PC-9 (cell line): ENCODE measurements around the gene FHL1. TPM values are rescaled to one million over a fixed set of nuclear protein-coding genes. Genes with fewer than 3 reads are reported as not detected.

Experiments used
- BruUV-seq: library from RNA; stranded (reverse); fragments of 400-500 nt; replicated peaks from 2 replicates; lab custom pipeline; 2021; lab: Mats Ljungman, UMichigan
- CTCF ChIA-PET: fragments of 300-600 bp; sonication (Branson Sonifier 250); formaldehyde crosslinking; loops from one replicate; lab custom pipeline; 2022; ENCODE audit warnings: antibody characterized with exemption; lab: Charles Lee
- POLR2A ChIA-PET: fragments of 300-600 bp; sonication (Branson Sonifier 250); formaldehyde crosslinking; loops from one replicate; lab custom pipeline; 2022; ENCODE audit warnings: antibody characterized with exemption; ENCODE audit not compliant: unreplicated experiment; lab: Charles Lee
- DNase-seq, 2 experiments: peaks; one replicate each; pipeline versions ENCODE4 v3.0.0 to v3.0.0-alpha.2; 2015 to 2022; ENCODE audit warnings: mixed read lengths in 1 of 2
- H2AFZ ChIP-seq: fragments of 200-600 bp; sonication (generic); 2 replicates; pipeline ENCODE4 v1.8.1; 2017; ENCODE audit warnings: antibody characterized with exemption
- H3F3A ChIP-seq: fragments of 200-600 bp; sonication (generic); 2 replicates; pipeline ENCODE4 v1.8.1; 2017; ENCODE audit warnings: antibody characterized with exemption, mild to moderate bottlenecking, low read depth; ENCODE audit not compliant: insufficient read depth
- H3K27ac ChIP-seq: fragments of 200-600 bp; sonication (generic); 2 replicates; pipeline ENCODE4 v1.6.1; 2016; ENCODE audit warnings: mixed run types
- H3K27me3 ChIP-seq: fragments of 200-600 bp; sonication (generic); 2 replicates; pipeline ENCODE4 v1.6.1; 2016; ENCODE audit warnings: low read depth, mixed run types; ENCODE audit not compliant: insufficient read depth
- H3K36me3 ChIP-seq: fragments of 200-600 bp; sonication (generic); 2 replicates; pipeline ENCODE4 v1.6.1; 2016; ENCODE audit warnings: low read depth, mixed run types
- H3K4me1 ChIP-seq: fragments of 200-600 bp; sonication (generic); replicated peaks from 2 replicates; pipeline ENCODE4 v1.6.1; 2016; ENCODE audit warnings: mixed run types; ENCODE audit not compliant: insufficient read depth
- H3K4me2 ChIP-seq: fragments of 200-600 bp; sonication (generic); 2 replicates; pipeline ENCODE4 v1.6.1; 2017; ENCODE audit warnings: mixed run types
- H3K4me3 ChIP-seq: fragments of 200-600 bp; sonication (generic); 2 replicates; pipeline ENCODE4 v1.6.1; 2016; ENCODE audit warnings: mixed run types
- H3K79me2 ChIP-seq: fragments of 200-600 bp; sonication (generic); 2 replicates; pipeline ENCODE4 v1.6.1; 2017; ENCODE audit warnings: low read depth, mixed run types
- H3K9me2 ChIP-seq: fragments of 200-600 bp; sonication (generic); 2 replicates; pipeline ENCODE4 v1.8.1; 2017; ENCODE audit warnings: mild to moderate bottlenecking; ENCODE audit not compliant: insufficient read depth
- H3K9me3 ChIP-seq: fragments of 200-600 bp; sonication (generic); 2 replicates; pipeline ENCODE4 v1.8.1; 2016; ENCODE audit warnings: low read depth; ENCODE audit not compliant: insufficient read depth
- H4K20me1 ChIP-seq: fragments of 200-600 bp; sonication (generic); 2 replicates; pipeline ENCODE4 v1.8.1; 2017; ENCODE audit not compliant: insufficient read depth
- EZH2 ChIP-seq: fragments of 200-600 bp; sonication (generic); IDR thresholded peaks from 2 replicates; pipeline ENCODE4 v1.8.0; 2017; ENCODE audit warnings: antibody characterized with exemption, low read depth
- intact Hi-C: fragments of 100-400 bp; cut with micrococcal nuclease; formaldehyde crosslinking; loops from one replicate; pipeline ENCODE4 v1.10.0; 2022; ENCODE audit not compliant: unreplicated experiment
- total RNA-seq: library from RNA; stranded (reverse); gene quantifications from 2 replicates; pipeline ENCODE4 v1.2.3, GENCODE V29; 2021
- TF ChIP-seq, protein P1 (sequence below): fragments of 200-600 bp; sonication (generic); conservative IDR thresholded peaks from 2 replicates; pipeline ENCODE4 v1.6.1; 2017; ENCODE audit warnings: mixed run types, antibody characterized with exemption, mild to moderate bottlenecking, moderate library complexity

Gene FHL1
- total RNA-seq, 1 experiment from 2014 or later, result 0.65 TPM

DNA sequence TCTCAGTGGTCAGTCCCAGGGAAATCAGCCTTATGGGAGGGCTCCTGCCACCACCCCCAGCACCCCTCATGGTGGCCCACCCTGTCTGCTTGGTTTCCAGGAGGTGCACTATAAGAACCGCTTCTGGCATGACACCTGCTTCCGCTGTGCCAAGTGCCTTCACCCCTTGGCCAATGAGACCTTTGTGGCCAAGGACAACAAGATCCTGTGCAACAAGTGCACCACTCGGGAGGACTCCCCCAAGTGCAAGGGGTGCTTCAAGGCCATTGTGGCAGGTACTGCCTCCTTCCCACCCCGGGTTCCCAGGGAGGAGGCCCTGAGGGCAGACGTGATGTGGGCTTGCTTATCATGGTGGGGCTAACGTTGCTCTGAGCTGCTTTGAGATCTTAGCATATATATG is 59.6 kb downstream of the FHL1 start:
- no peak overlapping the region for H3K4me2 ChIP-seq
- H3K27me3 ChIP-seq, result no peaks in the 10 kb centered on the region
- DNase-seq, result no peak
- no peak overlapping the region for H3K4me3 ChIP-seq
- H3K4me1 ChIP-seq, result peaks cover 37% of the 10 kb centered on the region
- no TSS peak for BruUV-seq
- H3K9me3 ChIP-seq, result no peaks in the 10 kb centered on the region
- H3K36me3 ChIP-seq, result no peaks in the 10 kb centered on the region
- no peaks in the 10 kb centered on the region for H3K9me2 ChIP-seq
- intact Hi-C loops, result no loop called here
- TF ChIP-seq, protein P1, sequence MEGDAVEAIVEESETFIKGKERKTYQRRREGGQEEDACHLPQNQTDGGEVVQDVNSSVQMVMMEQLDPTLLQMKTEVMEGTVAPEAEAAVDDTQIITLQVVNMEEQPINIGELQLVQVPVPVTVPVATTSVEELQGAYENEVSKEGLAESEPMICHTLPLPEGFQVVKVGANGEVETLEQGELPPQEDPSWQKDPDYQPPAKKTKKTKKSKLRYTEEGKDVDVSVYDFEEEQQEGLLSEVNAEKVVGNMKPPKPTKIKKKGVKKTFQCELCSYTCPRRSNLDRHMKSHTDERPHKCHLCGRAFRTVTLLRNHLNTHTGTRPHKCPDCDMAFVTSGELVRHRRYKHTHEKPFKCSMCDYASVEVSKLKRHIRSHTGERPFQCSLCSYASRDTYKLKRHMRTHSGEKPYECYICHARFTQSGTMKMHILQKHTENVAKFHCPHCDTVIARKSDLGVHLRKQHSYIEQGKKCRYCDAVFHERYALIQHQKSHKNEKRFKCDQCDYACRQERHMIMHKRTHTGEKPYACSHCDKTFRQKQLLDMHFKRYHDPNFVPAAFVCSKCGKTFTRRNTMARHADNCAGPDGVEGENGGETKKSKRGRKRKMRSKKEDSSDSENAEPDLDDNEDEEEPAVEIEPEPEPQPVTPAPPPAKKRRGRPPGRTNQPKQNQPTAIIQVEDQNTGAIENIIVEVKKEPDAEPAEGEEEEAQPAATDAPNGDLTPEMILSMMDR, result no peak
- no peak for TF ChIP-seq EZH2
- H3F3A ChIP-seq, result 0 out of 2 replicates have a peak, but pooled peaks cover 4% of the 10 kb centered on the region
- no peak overlapping the region for H2AFZ ChIP-seq
- H3K27ac ChIP-seq, result no peak overlapping the region
- H3K79me2 ChIP-seq, result no peaks in the 10 kb centered on the region
- ChIA-PET CTCF (no interaction called here), POLR2A (no interaction called here)
- H4K20me1 ChIP-seq, result no peaks in the 10 kb centered on the region

DNA sequence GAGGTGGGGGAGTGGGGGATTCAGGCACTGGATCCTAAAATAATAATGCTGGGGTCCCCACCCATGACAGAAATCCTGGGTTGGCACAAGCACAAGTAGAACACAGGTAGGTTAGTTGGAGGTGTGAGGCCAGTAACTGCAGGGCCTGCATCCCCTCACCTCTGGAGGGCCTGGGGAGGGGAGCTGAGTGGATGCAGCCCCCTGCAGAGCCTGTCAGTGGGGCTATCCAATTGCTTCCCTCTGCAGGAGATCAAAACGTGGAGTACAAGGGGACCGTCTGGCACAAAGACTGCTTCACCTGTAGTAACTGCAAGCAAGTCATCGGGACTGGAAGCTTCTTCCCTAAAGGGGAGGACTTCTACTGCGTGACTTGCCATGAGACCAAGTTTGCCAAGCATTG is 60.2 kb downstream of the FHL1 start:
- Histone ChIP-seq H2AFZ (no peak overlapping the region), H3K9me2 (no peaks in the 10 kb centered on the region), H3K27me3 (no peaks in the 10 kb centered on the region), H3K27ac (no peak overlapping the region), H3K79me2 (no peaks in the 10 kb centered on the region), H3F3A (0 out of 2 replicates have a peak, but pooled peaks cover 4% of the 10 kb centered on the region), H4K20me1 (no peaks in the 10 kb centered on the region), H3K4me1 (peaks cover 31% of the 10 kb centered on the region), H3K4me3 (no peak overlapping the region), H3K36me3 (no peaks in the 10 kb centered on the region), H3K4me2 (no peak overlapping the region), H3K9me3 (no peaks in the 10 kb centered on the region)
- no peak for DNase-seq
- no peak for TF ChIP-seq EZH2
- TF ChIP-seq, protein P1, result no peak
- BruUV-seq, result no TSS peak
- ChIA-PET CTCF (no interaction called here), POLR2A (no interaction called here)
- intact Hi-C loops, result no loop called here

DNA sequence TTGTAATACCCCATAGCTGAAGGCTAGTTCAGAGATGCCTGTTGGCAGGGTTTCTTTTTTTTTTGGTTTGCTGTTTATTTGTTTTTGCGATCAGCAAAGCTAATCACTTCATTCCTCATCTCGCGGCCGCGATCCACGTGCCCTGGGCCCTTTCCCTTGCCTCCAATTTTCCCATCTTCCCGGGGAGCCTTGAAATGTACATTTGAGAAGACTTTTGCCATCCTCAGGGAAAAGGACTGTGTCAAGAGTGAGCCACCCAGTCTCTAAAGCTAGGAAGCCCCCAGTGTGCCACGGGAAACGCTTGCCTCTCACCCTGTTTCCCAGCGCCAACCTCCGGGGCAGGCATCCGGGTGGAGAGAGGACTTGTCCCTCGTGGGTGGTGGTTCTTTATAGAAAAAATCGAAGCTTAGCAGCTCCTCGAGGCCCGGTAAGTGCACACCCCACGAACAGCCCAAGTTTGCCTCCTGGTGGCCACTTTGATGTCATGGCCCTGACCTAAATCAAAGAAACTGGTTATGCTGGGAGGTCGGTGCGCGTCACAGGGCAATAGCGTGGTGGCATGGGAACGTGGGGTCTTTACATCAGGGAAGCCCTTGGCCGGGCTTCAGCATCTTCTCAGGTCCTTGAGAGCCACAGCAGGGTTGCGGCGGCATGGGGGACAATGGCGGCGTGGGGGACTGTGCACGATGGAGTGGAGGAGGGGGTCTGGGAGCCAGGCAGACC is 61.8 kb downstream of the FHL1 start:
- Histone ChIP-seq H3K36me3 (no peaks in the 10 kb centered on the region), H3K9me2 (no peaks in the 10 kb centered on the region), H3K4me1 (peaks cover 17% of the 10 kb centered on the region), H4K20me1 (no peaks in the 10 kb centered on the region), H3F3A (no peaks in the 10 kb centered on the region), H3K4me2 (no peak overlapping the region), H3K9me3 (no peaks in the 10 kb centered on the region), H2AFZ (no peak overlapping the region), H3K4me3 (no peak overlapping the region), H3K27ac (no peak overlapping the region), H3K27me3 (no peaks in the 10 kb centered on the region), H3K79me2 (no peaks in the 10 kb centered on the region)
- intact Hi-C loops, result no loop called here
- POLR2A ChIA-PET, result interaction anchor here (0.6 kb wide), 1 partner anchor 354 kb away, joined by 6 read pairs; no protein-coding TSS in a partner anchor
- no peak for TF ChIP-seq EZH2
- TF ChIP-seq, protein P1, result peak; percentile 75
- no peak for DNase-seq
- BruUV-seq, result no TSS peak
- CTCF ChIA-PET, result interaction anchor here (0.5 to 1.0 kb wide), 4 partner anchors 46 to 181 kb away, joined by 3 to 5 read pairs (median 3); no protein-coding TSS in a partner anchor
